NCI-H1436 treated with DMSO at 0.1 percent for 48 hours (cell line): ENCODE data around the gene SLC43A1.

ENCODE experiments used
- DNase-seq: peaks from one replicate; lab custom pipeline; 2025; lab: John Stamatoyannopoulos, UW

The SLC43A1 gene

GRCh38 chr11:57527056-57527631 lies 11.6 kb upstream of the SLC43A1 start:
- no peak for DNase-seq

- no peak for DNase-seq
Observed at GRCh38 chr11:57523419-57523818, 7.9 kb upstream of the SLC43A1 start.

- DNase-seq: no peak
Observed at GRCh38 chr11:57521116-57521515, 5.6 kb upstream of the SLC43A1 start.

GRCh38 chr11:57516061-57516443 lies 550 bp upstream of the SLC43A1 start:
- no peak for DNase-seq

- DNase-seq: no peak
Observed at GRCh38 chr11:57514538-57515331, 767 bp downstream of the SLC43A1 start.

- DNase-seq: no peak
Observed at GRCh38 chr11:57513911-57514537, 1.5 kb downstream of the SLC43A1 start.

- no peak for DNase-seq
Observed at GRCh38 chr11:57513452-57513795, 2.1 kb downstream of the SLC43A1 start.

- no peak for DNase-seq
Observed at GRCh38 chr11:57512646-57513451, 2.7 kb downstream of the SLC43A1 start.

- no peak for DNase-seq
Observed at GRCh38 chr11:57511741-57512430, 3.6 kb downstream of the SLC43A1 start.

GRCh38 chr11:57508341-57509170 lies 6.9 kb downstream of the SLC43A1 start:
- DNase-seq: no peak

- DNase-seq: no peak
Observed at GRCh38 chr11:57506522-57506921, 9.0 kb downstream of the SLC43A1 start.

- no peak for DNase-seq
Observed at GRCh38 chr11:57504511-57504910, 11.0 kb downstream of the SLC43A1 start.

- no peak for DNase-seq
Observed at GRCh38 chr11:57502870-57503269, 12.6 kb downstream of the SLC43A1 start.

GRCh38 chr11:57502376-57502775 lies 13.1 kb downstream of the SLC43A1 start:
- DNase-seq: no peak

- no peak for DNase-seq
Observed at GRCh38 chr11:57501953-57502352, 13.5 kb downstream of the SLC43A1 start.

- DNase-seq: no peak
Observed at GRCh38 chr11:57500926-57501325, 14.6 kb downstream of the SLC43A1 start.

GRCh38 chr11:57500515-57500914 lies 15.0 kb downstream of the SLC43A1 start:
- DNase-seq: no peak

- DNase-seq: no peak
Observed at GRCh38 chr11:57499983-57500461, 15.5 kb downstream of the SLC43A1 start.

- no peak for DNase-seq
Observed at GRCh38 chr11:57499413-57499982, 16.0 kb downstream of the SLC43A1 start.

- no peak for DNase-seq
Observed at GRCh38 chr11:57498540-57498939, 17.0 kb downstream of the SLC43A1 start.
